T47D (cell line): ENCODE measurements around the gene TMPRSS5.
"Not testable (repeated sequence)": the region's sequence is repeated elsewhere in the genome, so short reads cannot be mapped to it uniquely, and the experiment has no call there.

Experiments
- DNase-seq, 2 experiments: peaks; one replicate each; pipeline versions ENCODE4 v3.0.0 to v3.0.0-alpha.2; 2011 to 2012; ENCODE audit warnings: low read depth in 1 of 2, low spot score in 1 of 2
- JUND ChIP-seq: IDR thresholded peaks from 2 replicates; pipeline ENCODE4 v1.6.1; 2012; ENCODE audit warnings: low read depth
- in situ Hi-C: cut with HindIII; loops from 2 replicates; pipeline ENCODE4 v1.10.0; 2016; ENCODE audit warnings: low sequenced_read_pairs, low pct_unique_long_range_greater_than_20kb

The TMPRSS5 gene

GRCh38 chr11:113721462-113722066 is 15.5 kb upstream of the TMPRSS5 start:
- DNase-seq: no peak
- in situ Hi-C loops: no loop called here
- no peak for TF ChIP-seq JUND

DNA sequence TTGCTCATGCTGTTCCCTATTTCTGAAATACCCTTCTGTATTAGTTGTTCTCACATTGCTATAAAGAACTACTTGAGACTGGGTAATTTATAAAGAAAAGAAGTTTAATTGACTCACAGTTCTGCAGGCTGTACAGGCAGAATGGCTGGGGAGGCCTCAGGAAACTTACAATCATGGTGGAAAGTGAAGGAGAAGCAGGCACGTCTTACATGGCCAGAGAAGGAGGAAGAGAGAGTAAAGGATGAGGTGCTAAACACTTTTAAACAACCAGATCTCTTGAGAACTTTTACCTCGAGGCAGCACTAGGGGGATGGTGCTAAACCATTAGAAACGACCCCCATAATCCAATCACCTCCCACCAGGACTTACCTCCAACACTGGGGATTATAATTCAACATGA is 14.4 kb upstream of the TMPRSS5 start:
- in situ Hi-C loops, DNase-seq: not testable (repeated sequence)

GRCh38 chr11:113715882-113716625 is 9.9 kb upstream of the TMPRSS5 start:
- no peak for DNase-seq
- in situ Hi-C loops: no loop called here
- TF ChIP-seq JUND: no peak

- in situ Hi-C loops: no loop called here
- no peak for TF ChIP-seq JUND
- no peak for DNase-seq
Measured at GRCh38 chr11:113715273-113715672, 9.2 kb upstream of the TMPRSS5 start.

- no peak for TF ChIP-seq JUND
- DNase-seq: no peak
- in situ Hi-C loops: no loop called here
Measured at GRCh38 chr11:113710989-113711388, 4.9 kb upstream of the TMPRSS5 start.

DNA sequence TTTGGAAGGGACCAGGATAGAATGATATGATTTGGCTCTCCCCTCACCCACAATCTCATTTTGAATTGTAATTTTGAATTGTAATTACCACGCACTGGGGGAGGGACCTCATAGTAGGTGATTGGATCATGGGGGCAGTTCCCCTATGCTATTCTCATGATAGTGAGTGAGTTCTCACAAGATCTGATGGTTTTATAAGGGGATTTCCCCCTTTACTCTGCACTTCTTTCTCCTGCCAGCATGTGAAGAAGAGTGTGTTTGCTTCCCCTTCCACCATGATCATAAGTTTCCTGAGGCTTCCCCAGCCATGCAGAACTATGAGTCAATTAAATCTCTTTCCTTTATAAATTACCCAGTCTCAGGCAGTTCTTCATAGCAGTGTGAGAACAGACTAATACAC is 2.6 kb downstream of the TMPRSS5 start:
- in situ Hi-C loops, DNase-seq: not testable (repeated sequence)

DNA sequence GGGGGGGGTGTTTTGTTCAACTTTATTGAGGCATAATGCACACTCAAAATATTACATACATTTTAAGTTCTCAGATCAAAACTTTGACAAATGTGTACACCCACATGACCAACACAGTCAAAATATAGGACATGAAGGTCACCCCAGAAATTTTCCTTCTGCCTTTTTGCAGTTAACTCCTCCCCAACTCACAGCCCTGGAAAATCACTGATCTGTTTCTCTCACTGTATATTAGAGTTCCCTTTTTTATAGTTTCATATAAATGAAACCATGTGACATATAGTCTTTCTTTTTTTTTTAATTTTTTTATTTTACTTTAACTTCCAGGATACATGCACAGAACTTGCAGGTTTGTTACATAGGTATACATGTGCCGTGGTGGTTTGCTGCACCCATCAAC is 4.6 kb downstream of the TMPRSS5 start:
- in situ Hi-C loops: no loop called here
- no peak for TF ChIP-seq JUND

DNA sequence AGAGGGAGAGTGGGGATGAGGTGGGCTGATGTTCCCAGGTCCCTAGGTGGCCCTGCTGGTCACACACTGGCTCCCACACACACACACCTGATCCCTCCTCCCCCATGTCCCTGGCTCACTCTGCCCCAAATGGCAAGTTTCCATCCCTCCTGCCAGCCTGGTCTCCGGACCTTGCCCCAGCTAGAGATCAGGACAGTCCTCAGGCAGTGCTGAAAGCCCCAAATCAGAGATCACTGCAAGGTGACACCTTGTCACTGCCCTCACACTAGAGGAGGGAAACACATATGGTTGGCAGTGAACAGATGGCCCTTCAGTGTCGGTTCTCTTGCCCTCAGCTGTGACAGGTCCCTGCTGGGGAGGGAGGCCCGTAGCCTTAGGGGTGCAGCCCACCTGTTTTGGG is 7.6 kb downstream of the TMPRSS5 start:
- TF ChIP-seq JUND: no peak
- in situ Hi-C loops: no loop called here
- DNase-seq: no peak

More for the DNA sequence above, 4.6 kb downstream of the TMPRSS5 start:
- no peak for DNase-seq

- TF ChIP-seq JUND: no peak
- DNase-seq: no peak
- in situ Hi-C loops: no loop called here
Measured at GRCh38 chr11:113697756-113698407, 8.2 kb downstream of the TMPRSS5 start.

DNA sequence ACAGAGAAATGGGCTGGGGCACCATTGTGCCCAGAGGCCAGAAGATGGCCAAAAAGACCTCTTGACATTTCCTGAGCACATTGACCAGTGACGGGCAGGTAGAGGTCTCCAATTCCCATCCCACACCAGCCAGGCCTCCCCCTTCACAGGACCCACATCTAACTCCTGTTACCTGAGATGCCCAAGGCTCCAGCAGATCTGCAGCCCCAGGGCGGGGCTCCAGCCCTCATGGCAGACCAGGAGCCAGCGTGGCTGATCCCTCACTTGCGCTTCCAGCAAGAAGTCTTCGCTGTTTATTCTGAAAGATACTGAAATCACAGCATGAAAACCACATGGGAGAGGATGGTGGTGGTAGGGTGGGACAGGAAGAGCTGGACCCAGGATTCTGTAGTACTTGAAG is 9.0 kb downstream of the TMPRSS5 start:
- no peak for DNase-seq
- in situ Hi-C loops: no loop called here
- no peak for TF ChIP-seq JUND

DNA sequence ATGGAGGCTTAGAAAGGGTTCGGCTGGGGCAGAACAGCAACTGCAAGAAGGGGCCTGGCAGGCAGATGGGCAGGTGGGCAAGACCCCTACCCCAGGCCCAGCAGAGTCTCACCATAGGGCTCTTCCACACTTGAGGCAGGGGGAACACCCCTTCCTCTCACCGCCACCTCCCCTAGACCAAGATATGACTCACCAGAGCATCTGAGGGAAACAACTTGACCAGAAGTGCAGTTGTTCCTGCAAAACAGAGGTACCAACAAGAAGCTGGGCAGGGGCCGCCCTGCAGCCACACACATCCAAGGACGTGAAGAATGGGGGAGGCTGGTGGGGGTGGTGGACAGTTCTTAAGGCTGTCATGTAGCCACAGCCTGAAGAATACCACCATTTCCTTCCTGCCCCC is 10.9 kb downstream of the TMPRSS5 start:
- in situ Hi-C loops: no loop called here

GRCh38 chr11:113694390-113694789 is 11.7 kb downstream of the TMPRSS5 start:
- in situ Hi-C loops: no loop called here
- no peak for DNase-seq
- no peak for TF ChIP-seq JUND

More for the DNA sequence above, 10.9 kb downstream of the TMPRSS5 start:
- no peak for TF ChIP-seq JUND
- no peak for DNase-seq

- no peak for DNase-seq
- TF ChIP-seq JUND: no peak
- in situ Hi-C loops: no loop called here
Measured at GRCh38 chr11:113693030-113693429, 13.1 kb downstream of the TMPRSS5 start.
